ENCODE results near the gene UGT1A7. TPM values are rescaled to one million over a fixed set of nuclear protein-coding genes. Genes with fewer than 3 reads are reported as not detected.
"Not testable (repeated sequence)": the region's sequence is repeated elsewhere in the genome, so short reads cannot be mapped to it uniquely, and the experiment has no call there.

UGT1A7 gene
- total and polyA plus RNA-seq, 3 donors from 2014 or later: 0.19 TPM; not detected in 2

DNA sequence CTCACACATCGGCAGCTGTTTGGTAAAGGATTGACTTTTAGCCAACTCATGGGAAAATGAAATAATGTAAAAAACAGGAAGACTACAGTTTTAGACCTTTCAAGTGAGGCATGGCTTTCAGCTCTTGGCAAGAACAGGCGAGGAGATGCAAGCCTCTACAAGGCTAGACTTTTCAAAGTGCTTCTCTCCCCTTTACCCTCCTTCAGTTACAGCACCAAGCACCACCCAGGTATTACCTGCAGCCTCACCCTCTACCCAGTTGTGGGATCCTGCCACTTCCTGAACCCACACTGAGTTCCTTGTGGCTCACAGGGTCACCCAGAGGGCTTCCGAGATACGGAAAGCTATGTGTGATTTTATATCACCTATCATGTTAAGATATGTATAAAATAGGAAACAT lies 30.7 kb upstream of the UGT1A7 start:
- Histone ChIP-seq H3K4me3 (no peak overlapping the region), H3K36me3 (ENCODE audit: low read depth, missing control alignments) (no peaks in the 10 kb centered on the region), H3K27ac (no peak overlapping the region), H3K27me3 (no peaks in the 10 kb centered on the region), H3K9me3 (no peaks in the 10 kb centered on the region), H3K4me1 (no peaks in the 10 kb centered on the region)
- DNase-seq: no peak
- intact Hi-C loops (cut with DNase I; ENCODE audit: low total_unique reads): no loop called here
- 83 to 87% methylated on average over 4 of the region's 4 CpGs for WGBS, 2 donors
- TF ChIP-seq POLR2A (IDR thresholded peaks at IDR 0.05): no peak
- TF ChIP-seq CTCF (IDR thresholded peaks at IDR 0.05): no peak

GRCh38 chr2:233651430-233651829 lies 30.3 kb upstream of the UGT1A7 start:
- no peak overlapping the region for H3K4me3 ChIP-seq
- no peaks in the 10 kb centered on the region for H3K27me3 ChIP-seq
- intact Hi-C loops (cut with DNase I; ENCODE audit: low total_unique reads): no loop called here
- H3K36me3 ChIP-seq (ENCODE audit: low read depth, missing control alignments): no peaks in the 10 kb centered on the region
- no peak for DNase-seq
- H3K4me1 ChIP-seq: no peaks in the 10 kb centered on the region
- WGBS, 2 donors: 93 to 94% methylated on average over 2 of the region's 2 CpGs
- H3K9me3 ChIP-seq: no peaks in the 10 kb centered on the region
- no peak overlapping the region for H3K27ac ChIP-seq
- TF ChIP-seq CTCF (IDR thresholded peaks at IDR 0.05) (no peak), POLR2A (IDR thresholded peaks at IDR 0.05) (no peak)

GRCh38 chr2:233654501-233654900 lies 27.2 kb upstream of the UGT1A7 start:
- no peaks in the 10 kb centered on the region for H3K9me3 ChIP-seq
- H3K27ac ChIP-seq: no peak overlapping the region
- intact Hi-C loops (cut with DNase I; ENCODE audit: low total_unique reads): no loop called here
- H3K36me3 ChIP-seq (ENCODE audit: low read depth, missing control alignments): no peaks in the 10 kb centered on the region
- WGBS, 2 donors: 73 to 77% methylated on average over 6 of the region's 6 CpGs
- H3K4me3 ChIP-seq: no peak overlapping the region
- no peaks in the 10 kb centered on the region for H3K27me3 ChIP-seq
- no peaks in the 10 kb centered on the region for H3K4me1 ChIP-seq
- no peak for DNase-seq
- TF ChIP-seq POLR2A (IDR thresholded peaks at IDR 0.05) (no peak), CTCF (IDR thresholded peaks at IDR 0.05) (no peak)

DNA sequence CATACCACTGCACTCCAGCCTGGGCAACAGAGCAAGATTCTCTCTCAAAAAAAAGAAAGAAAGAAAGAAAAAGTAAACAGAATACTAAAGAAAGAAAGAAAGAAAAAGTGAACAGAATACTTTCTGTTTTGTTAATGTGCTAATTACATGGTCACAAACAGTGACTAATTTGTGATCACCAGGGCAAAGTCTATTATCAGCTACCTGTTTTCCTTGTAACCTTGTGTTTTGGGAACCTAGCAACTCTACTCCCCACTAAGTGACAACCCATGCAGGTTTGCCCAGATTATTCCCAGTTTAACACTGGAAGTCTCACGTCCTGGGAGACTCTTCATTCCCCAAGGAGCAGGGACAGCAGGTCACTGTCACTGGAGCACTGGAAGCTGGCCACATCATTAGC lies 26.7 kb upstream of the UGT1A7 start:
- 61 to 67% methylated on average over 1 of the region's 1 CpG for WGBS, 2 donors
- TF ChIP-seq CTCF (IDR thresholded peaks at IDR 0.05) (no peak), POLR2A (IDR thresholded peaks at IDR 0.05) (no peak)
- DNase-seq: no peak
- no peaks in the 10 kb centered on the region for H3K36me3 ChIP-seq (ENCODE audit: low read depth, missing control alignments)
- H3K27me3 ChIP-seq: no peaks in the 10 kb centered on the region
- no peaks in the 10 kb centered on the region for H3K9me3 ChIP-seq
- H3K4me3 ChIP-seq: no peak overlapping the region
- no peaks in the 10 kb centered on the region for H3K4me1 ChIP-seq
- intact Hi-C loops (cut with DNase I; ENCODE audit: low total_unique reads): no loop called here
- no peak overlapping the region for H3K27ac ChIP-seq

GRCh38 chr2:233655943-233656342 lies 25.8 kb upstream of the UGT1A7 start:
- H3K27me3 ChIP-seq; H3K27ac ChIP-seq; H3K4me1 ChIP-seq; H3K36me3 ChIP-seq (ENCODE audit: low read depth, missing control alignments); H3K9me3 ChIP-seq; intact Hi-C loops (cut with DNase I; ENCODE audit: low total_unique reads); H3K4me3 ChIP-seq; DNase-seq: not testable (repeated sequence)
- WGBS, 2 donors: 91 to 96% methylated on average over 3 of the region's 3 CpGs

Measured in testis (tissue), 3 donors.